HG02973 (cell line): ENCODE data around the gene FNDC3A.
A peak's percentile ranks its signal among the peaks of the same experiment; 100 is the strongest.
"Not testable (repeated sequence)": the region's sequence is repeated elsewhere in the genome, so short reads cannot be mapped to it uniquely, and the experiment has no call there.

ENCODE experiments used
- ATAC-seq: cut with Tn5 transposase; IDR thresholded peaks from one replicate; pipeline ENCODE4 v1.9.1; 2021; ENCODE audit warnings: moderate library complexity; ENCODE audit not compliant: unreplicated experiment

The FNDC3A gene

GRCh38 chr13:49082653-49083536 lies 107.2 kb downstream of the FNDC3A start:
- ATAC-seq: peak; percentile 70

- ATAC-seq: no peak
Measured at GRCh38 chr13:49084961-49085360, 109.2 kb downstream of the FNDC3A start.

GRCh38 chr13:49086722-49087121 lies 111.0 kb downstream of the FNDC3A start:
- no peak for ATAC-seq

GRCh38 chr13:49093376-49093775 lies 117.7 kb downstream of the FNDC3A start:
- ATAC-seq: no peak

- ATAC-seq: no peak
Measured at GRCh38 chr13:49097374-49097773, 121.7 kb downstream of the FNDC3A start.

GRCh38 chr13:49098198-49098597 lies 122.5 kb downstream of the FNDC3A start:
- no peak for ATAC-seq

- peak; percentile 48 for ATAC-seq
Measured at GRCh38 chr13:49098771-49099512, 123.2 kb downstream of the FNDC3A start.

GRCh38 chr13:49099513-49099877 lies 123.8 kb downstream of the FNDC3A start:
- ATAC-seq: no peak

GRCh38 chr13:49100637-49101570 lies 125.2 kb downstream of the FNDC3A start:
- no peak for ATAC-seq

- ATAC-seq: no peak
Measured at GRCh38 chr13:49108196-49108595, 132.5 kb downstream of the FNDC3A start.

- ATAC-seq: no peak
Measured at GRCh38 chr13:49110122-49110912, 134.6 kb downstream of the FNDC3A start.

GRCh38 chr13:49110913-49111170 lies 135.1 kb downstream of the FNDC3A start:
- ATAC-seq: no peak

- ATAC-seq: no peak
Measured at GRCh38 chr13:49112782-49113525, 137.2 kb downstream of the FNDC3A start.

- no peak for ATAC-seq
Measured at GRCh38 chr13:49113526-49114286, 138.0 kb downstream of the FNDC3A start.

- no peak for ATAC-seq
Measured at GRCh38 chr13:49116873-49117272, 141.2 kb downstream of the FNDC3A start.

GRCh38 chr13:49118455-49118854 lies 142.7 kb downstream of the FNDC3A start:
- not testable (repeated sequence) for ATAC-seq

GRCh38 chr13:49124693-49125304 lies 149.1 kb downstream of the FNDC3A start:
- ATAC-seq: no peak

- no peak for ATAC-seq
Measured at GRCh38 chr13:49125964-49126524, 150.3 kb downstream of the FNDC3A start.
